Measurements from ENCODE around the gene TCAIM.

The TCAIM gene

GRCh38 chr3:44338010-44338827 lies at the start of gene TCAIM:
TCAIM (plus strand) TSS chr3:44338766; CDS start chr3:44354783, 16,017 bp downstream.
- peak; percentile 98 for ATAC-seq
- Mint-ChIP-seq H3K4me3 (peak within 1 kb of the TSS; percentile 97), H3K27me3 (peaks cover 2% of the 10 kb centered on the region), H3K4me1 (peaks cover 25% of the 10 kb centered on the region), H3K9me3 (no peaks in the 10 kb centered on the region), H3K36me3 (no peaks in the 10 kb centered on the region), H3K27ac (peak within 1 kb of the TSS; percentile 96)

GRCh38 chr3:44289882-44290462 lies 48.6 kb upstream of the TCAIM start:
- H3K27me3 Mint-ChIP-seq = no peaks in the 10 kb centered on the region
- H3K9me3 Mint-ChIP-seq = no peaks in the 10 kb centered on the region
- no peak overlapping the region for H3K4me3 Mint-ChIP-seq
- no peak for ATAC-seq
- H3K27ac Mint-ChIP-seq = no peak overlapping the region
- no peaks in the 10 kb centered on the region for H3K36me3 Mint-ChIP-seq
- no peaks in the 10 kb centered on the region for H3K4me1 Mint-ChIP-seq

- no peak for ATAC-seq
- Mint-ChIP-seq H3K36me3 (no peaks in the 10 kb centered on the region), H3K4me1 (no peaks in the 10 kb centered on the region), H3K27ac (no peak overlapping the region), H3K4me3 (no peak overlapping the region), H3K27me3 (peaks cover 14% of the 10 kb centered on the region), H3K9me3 (no peaks in the 10 kb centered on the region)
Measured at GRCh38 chr3:44292276-44292675, 46.3 kb upstream of the TCAIM start.

GRCh38 chr3:44292947-44293346 lies 45.6 kb upstream of the TCAIM start:
- Mint-ChIP-seq H3K4me3 (no peak overlapping the region), H3K27me3 (peaks cover 14% of the 10 kb centered on the region), H3K4me1 (no peaks in the 10 kb centered on the region), H3K36me3 (no peaks in the 10 kb centered on the region), H3K27ac (no peak overlapping the region), H3K9me3 (no peaks in the 10 kb centered on the region)
- ATAC-seq = no peak

GRCh38 chr3:44297255-44297654 lies 41.3 kb upstream of the TCAIM start:
- H3K36me3 Mint-ChIP-seq = no peaks in the 10 kb centered on the region
- H3K9me3 Mint-ChIP-seq = no peaks in the 10 kb centered on the region

GRCh38 chr3:44301746-44302145 lies 36.8 kb upstream of the TCAIM start:
- no peak overlapping the region for H3K27ac Mint-ChIP-seq
- ATAC-seq = no peak
- peaks cover 2% of the 10 kb centered on the region for H3K27me3 Mint-ChIP-seq
- H3K9me3 Mint-ChIP-seq = no peaks in the 10 kb centered on the region
- no peaks in the 10 kb centered on the region for H3K4me1 Mint-ChIP-seq
- H3K4me3 Mint-ChIP-seq = no peak overlapping the region
- H3K36me3 Mint-ChIP-seq = no peaks in the 10 kb centered on the region

More at GRCh38 chr3:44297255-44297654, 41.3 kb upstream of the TCAIM start:
- H3K27ac Mint-ChIP-seq = no peak overlapping the region
- ATAC-seq = no peak
- no peak overlapping the region for H3K4me3 Mint-ChIP-seq
- no peaks in the 10 kb centered on the region for H3K4me1 Mint-ChIP-seq
- peaks cover 14% of the 10 kb centered on the region for H3K27me3 Mint-ChIP-seq

- Mint-ChIP-seq H3K27me3 (no peaks in the 10 kb centered on the region), H3K4me1 (no peaks in the 10 kb centered on the region), H3K36me3 (no peaks in the 10 kb centered on the region), H3K9me3 (no peaks in the 10 kb centered on the region), H3K27ac (no peak overlapping the region), H3K4me3 (no peak overlapping the region)
- ATAC-seq = no peak
Measured at GRCh38 chr3:44309500-44309899, 29.1 kb upstream of the TCAIM start.

GRCh38 chr3:44318891-44319311 lies 19.7 kb upstream of the TCAIM start:
- Mint-ChIP-seq H3K27ac (no peak overlapping the region), H3K4me3 (no peak overlapping the region), H3K27me3 (peaks cover 26% of the 10 kb centered on the region), H3K36me3 (no peaks in the 10 kb centered on the region), H3K9me3 (no peaks in the 10 kb centered on the region), H3K4me1 (no peaks in the 10 kb centered on the region)
- ATAC-seq = no peak

GRCh38 chr3:44321335-44321734 lies 17.2 kb upstream of the TCAIM start:
- Mint-ChIP-seq H3K9me3 (no peaks in the 10 kb centered on the region), H3K4me1 (no peaks in the 10 kb centered on the region), H3K27me3 (peaks cover 36% of the 10 kb centered on the region), H3K27ac (no peak overlapping the region), H3K36me3 (no peaks in the 10 kb centered on the region), H3K4me3 (no peak overlapping the region)
- no peak for ATAC-seq

- Mint-ChIP-seq H3K27ac (no peak overlapping the region), H3K4me3 (no peak overlapping the region), H3K36me3 (no peaks in the 10 kb centered on the region), H3K4me1 (no peaks in the 10 kb centered on the region), H3K9me3 (no peaks in the 10 kb centered on the region), H3K27me3 (peaks cover 21% of the 10 kb centered on the region)
- no peak for ATAC-seq
Measured at GRCh38 chr3:44323341-44323955, 15.1 kb upstream of the TCAIM start.

- H3K4me3 Mint-ChIP-seq = no peak overlapping the region
- peaks cover 13% of the 10 kb centered on the region for H3K27me3 Mint-ChIP-seq
- H3K27ac Mint-ChIP-seq = no peak overlapping the region
- ATAC-seq = no peak
- H3K4me1 Mint-ChIP-seq = no peaks in the 10 kb centered on the region
- H3K9me3 Mint-ChIP-seq = no peaks in the 10 kb centered on the region
- no peaks in the 10 kb centered on the region for H3K36me3 Mint-ChIP-seq
Measured at GRCh38 chr3:44324584-44324983, 14.0 kb upstream of the TCAIM start.

GRCh38 chr3:44326019-44326418 lies 12.5 kb upstream of the TCAIM start:
- no peaks in the 10 kb centered on the region for H3K4me1 Mint-ChIP-seq
- H3K4me3 Mint-ChIP-seq = no peak overlapping the region
- H3K27me3 Mint-ChIP-seq = peaks cover 13% of the 10 kb centered on the region
- no peaks in the 10 kb centered on the region for H3K9me3 Mint-ChIP-seq
- no peaks in the 10 kb centered on the region for H3K36me3 Mint-ChIP-seq
- no peak overlapping the region for H3K27ac Mint-ChIP-seq
- no peak for ATAC-seq

- Mint-ChIP-seq H3K4me3 (no peak overlapping the region), H3K36me3 (no peaks in the 10 kb centered on the region), H3K27me3 (peaks cover 13% of the 10 kb centered on the region), H3K27ac (no peak overlapping the region), H3K4me1 (no peaks in the 10 kb centered on the region), H3K9me3 (no peaks in the 10 kb centered on the region)
- no peak for ATAC-seq
Measured at GRCh38 chr3:44326515-44326914, 12.1 kb upstream of the TCAIM start.

- Mint-ChIP-seq H3K4me3 (no peak overlapping the region), H3K9me3 (no peaks in the 10 kb centered on the region), H3K4me1 (no peaks in the 10 kb centered on the region), H3K36me3 (no peaks in the 10 kb centered on the region), H3K27me3 (peaks cover 19% of the 10 kb centered on the region), H3K27ac (no peak overlapping the region)
- ATAC-seq = no peak
Measured at GRCh38 chr3:44329946-44330345, 8.6 kb upstream of the TCAIM start.

- Mint-ChIP-seq H3K36me3 (no peaks in the 10 kb centered on the region), H3K9me3 (no peaks in the 10 kb centered on the region), H3K27ac (no peak overlapping the region), H3K4me3 (no peak overlapping the region), H3K27me3 (peaks cover 17% of the 10 kb centered on the region), H3K4me1 (no peaks in the 10 kb centered on the region)
- ATAC-seq = no peak
Measured at GRCh38 chr3:44330444-44330843, 8.1 kb upstream of the TCAIM start.

GRCh38 chr3:44334326-44334725 lies 4.2 kb upstream of the TCAIM start:
- H3K36me3 Mint-ChIP-seq = no peaks in the 10 kb centered on the region
- peaks cover 6% of the 10 kb centered on the region for H3K27me3 Mint-ChIP-seq
- no peaks in the 10 kb centered on the region for H3K9me3 Mint-ChIP-seq
- no peak overlapping the region for H3K4me3 Mint-ChIP-seq
- H3K4me1 Mint-ChIP-seq = peaks cover 9% of the 10 kb centered on the region
- ATAC-seq = no peak
- no peak overlapping the region for H3K27ac Mint-ChIP-seq

Data from stimulated activated memory B cell treated with anti-CD40 and anti-IgM and Interleukin-4, amounts not matched to agents 10 μg/mL and 1 μg/mL and 100 μg/mL, for 72 hours (primary cell).